Measurements from ENCODE around the gene SPON2. TPM values are rescaled to one million over a fixed set of nuclear protein-coding genes. Genes with fewer than 3 reads are reported as not detected.

SPON2 gene
- 10 to 100 TPM in 3 of 6 donors, 1 to 10 TPM in 3; 3.1 to 45.2 (median 8.5) TPM for total RNA-seq
- 10 to 100 TPM; 10.1 to 13.0 TPM for polyA plus RNA-seq

DNA sequence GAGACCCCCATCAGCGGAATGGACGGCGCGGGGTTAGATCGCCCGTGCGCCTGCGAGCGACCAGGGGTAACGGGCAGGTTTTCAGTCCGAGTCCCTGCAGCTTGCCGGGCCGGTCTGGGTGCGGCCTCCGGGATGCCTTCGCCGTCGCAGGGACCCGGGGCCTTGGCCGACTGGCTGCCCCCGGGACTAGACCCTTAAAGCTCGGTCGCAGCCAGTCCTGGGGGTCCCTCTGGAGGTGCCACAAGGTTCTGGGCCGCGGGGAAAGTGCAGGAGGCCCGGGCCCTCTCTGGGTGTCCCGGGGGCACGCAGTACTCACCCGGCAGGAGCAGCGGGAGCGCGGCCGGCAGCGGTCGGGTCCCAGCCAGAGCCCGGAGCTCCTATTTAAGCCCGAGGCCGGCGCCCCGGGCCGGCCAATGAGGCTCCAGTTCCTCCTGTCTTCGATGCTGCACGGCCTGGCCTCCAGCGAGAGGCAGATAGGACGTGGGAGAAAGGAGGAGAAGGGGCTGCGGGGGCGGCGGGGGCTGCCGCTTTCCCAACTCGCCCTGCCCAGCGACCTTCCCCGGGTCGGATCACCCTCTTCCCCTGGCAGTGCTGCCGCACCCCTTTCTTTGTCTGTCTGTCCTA lies at the start of gene SPON2:
Gene SPON2, minus strand, starts transcription at position 356 of the 624 bp plus-strand sequence.
- Histone ChIP-seq H3K4me1 (peaks cover 0 to 13% (median 0%) of the 10 kb centered on the region in 3 donors), H3K27ac (peak within 1 kb of the TSS in 2 of 4 donors; percentile 23 to 50), H3K9me3 (no peaks in the 10 kb centered on the region), H3K27me3 (no peaks in the 10 kb centered on the region), H3K4me3 (peak within 1 kb of the TSS; percentile 1 to 38 (median 8)), H3K36me3 (no peaks in the 10 kb centered on the region)
- intact Hi-C loops (cut with DNase I) = no loop called here
- WGBS, 2 donors = 51 to 62% methylated on average over 38 to 54 of the region's 54 CpGs
- FAIRE-seq (no peak), DNase-seq (peak in 2 of 6 donors; percentile 40 to 79), ATAC-seq (peak in 2 of 4 donors; percentile 4 to 5)
- TF ChIP-seq, protein P1, sequence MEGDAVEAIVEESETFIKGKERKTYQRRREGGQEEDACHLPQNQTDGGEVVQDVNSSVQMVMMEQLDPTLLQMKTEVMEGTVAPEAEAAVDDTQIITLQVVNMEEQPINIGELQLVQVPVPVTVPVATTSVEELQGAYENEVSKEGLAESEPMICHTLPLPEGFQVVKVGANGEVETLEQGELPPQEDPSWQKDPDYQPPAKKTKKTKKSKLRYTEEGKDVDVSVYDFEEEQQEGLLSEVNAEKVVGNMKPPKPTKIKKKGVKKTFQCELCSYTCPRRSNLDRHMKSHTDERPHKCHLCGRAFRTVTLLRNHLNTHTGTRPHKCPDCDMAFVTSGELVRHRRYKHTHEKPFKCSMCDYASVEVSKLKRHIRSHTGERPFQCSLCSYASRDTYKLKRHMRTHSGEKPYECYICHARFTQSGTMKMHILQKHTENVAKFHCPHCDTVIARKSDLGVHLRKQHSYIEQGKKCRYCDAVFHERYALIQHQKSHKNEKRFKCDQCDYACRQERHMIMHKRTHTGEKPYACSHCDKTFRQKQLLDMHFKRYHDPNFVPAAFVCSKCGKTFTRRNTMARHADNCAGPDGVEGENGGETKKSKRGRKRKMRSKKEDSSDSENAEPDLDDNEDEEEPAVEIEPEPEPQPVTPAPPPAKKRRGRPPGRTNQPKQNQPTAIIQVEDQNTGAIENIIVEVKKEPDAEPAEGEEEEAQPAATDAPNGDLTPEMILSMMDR (IDR thresholded peaks at IDR 0.05) = no peak

DNA sequence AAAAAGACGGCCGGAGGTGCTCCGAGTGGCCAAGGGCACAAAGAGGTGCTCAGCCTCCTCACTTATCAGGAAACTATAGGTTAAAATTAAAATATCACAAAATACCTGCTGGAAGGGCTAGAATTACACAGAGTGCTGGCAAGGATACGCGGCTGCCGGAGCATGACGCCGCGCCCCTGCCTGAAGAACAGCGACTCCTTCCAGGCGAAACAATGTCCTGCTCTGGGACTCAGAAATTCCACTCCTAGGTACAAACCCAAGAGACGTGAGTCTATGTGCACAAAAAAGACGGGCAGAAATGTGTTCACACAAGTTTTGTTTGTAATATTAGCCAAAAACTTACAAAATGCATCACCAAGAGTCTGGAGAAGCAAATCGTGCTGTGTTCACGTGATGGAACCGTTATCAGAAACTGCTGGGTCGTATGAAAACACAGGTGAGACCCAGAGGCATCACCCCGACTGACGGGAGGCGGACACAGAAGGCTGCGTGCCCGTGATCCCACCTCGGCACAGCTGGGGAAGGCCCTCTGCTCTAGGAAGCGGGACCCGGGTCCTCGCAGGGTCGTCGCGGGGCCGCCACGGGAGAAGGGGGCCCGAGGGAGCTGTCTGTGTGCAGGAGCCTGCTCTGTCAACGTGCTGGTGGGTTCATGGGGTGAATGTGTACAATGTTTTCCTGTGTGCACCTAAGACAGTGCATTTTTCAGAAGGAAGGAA lies 48.9 kb upstream of the SPON2 start:
- H3K4me3 ChIP-seq = no peak overlapping the region
- no peaks in the 10 kb centered on the region for H3K4me1 ChIP-seq
- TF ChIP-seq, protein P1 (IDR thresholded peaks at IDR 0.05) = no peak
- DNase-seq (no peak), ATAC-seq (no peak), FAIRE-seq (no peak)
- H3K27me3 ChIP-seq = no peaks in the 10 kb centered on the region
- no peak overlapping the region for H3K27ac ChIP-seq
- WGBS, 2 donors = 88% methylated on average over 33 of the region's 33 CpGs
- H3K9me3 ChIP-seq = no peaks in the 10 kb centered on the region
- intact Hi-C loops (cut with DNase I) = no loop called here
- peaks cover 0 to 45% (median 31%) of the 10 kb centered on the region in 3 donors for H3K36me3 ChIP-seq

- no peak for ATAC-seq
- TF ChIP-seq, protein P1 (IDR thresholded peaks at IDR 0.05) = no peak
- Histone ChIP-seq H3K27ac (no peak overlapping the region), H3K4me3 (no peak overlapping the region), H3K4me1 (no peaks in the 10 kb centered on the region), H3K9me3 (no peaks in the 10 kb centered on the region), H3K36me3 (peaks cover 3 to 44% (median 30%) of the 10 kb centered on the region in 3 donors), H3K27me3 (no peaks in the 10 kb centered on the region)
- FAIRE-seq = no peak
- intact Hi-C loops (cut with DNase I) = no loop called here
- WGBS, 2 donors = 92 to 93% methylated on average over 16 of the region's 16 CpGs
- no peak for DNase-seq
These were observed 48.2 kb upstream of the SPON2 start for GRCh38 chr4:1220566-1220965.

DNA sequence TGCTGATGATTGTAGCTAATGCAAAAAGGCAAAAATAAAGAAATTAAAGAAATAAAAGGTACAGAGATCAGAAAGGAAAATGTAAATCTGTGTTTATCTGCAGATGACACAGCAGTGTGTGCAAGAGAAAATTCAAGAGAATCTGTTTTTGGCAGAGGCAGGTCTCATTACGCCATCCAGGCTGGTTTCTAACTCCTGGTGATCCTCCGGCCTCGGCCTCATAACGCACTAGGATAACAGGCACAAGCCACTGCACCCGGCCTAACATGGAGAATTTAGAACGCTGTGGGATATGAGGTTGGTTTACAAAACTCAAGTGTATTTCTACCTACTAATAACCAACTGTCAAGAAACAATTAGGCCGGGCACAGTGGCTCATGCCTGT lies 47.2 kb upstream of the SPON2 start:
- no peak overlapping the region for H3K27ac ChIP-seq
- no peaks in the 10 kb centered on the region for H3K4me1 ChIP-seq
- 96 to 98% methylated on average over 7 of the region's 7 CpGs for WGBS, 2 donors
- intact Hi-C loops (cut with DNase I) = no loop called here
- no peaks in the 10 kb centered on the region for H3K9me3 ChIP-seq
- ATAC-seq (no peak), DNase-seq (no peak), FAIRE-seq (no peak)
- TF ChIP-seq, protein P1 (IDR thresholded peaks at IDR 0.05) = no peak
- no peak overlapping the region for H3K4me3 ChIP-seq
- H3K27me3 ChIP-seq = no peaks in the 10 kb centered on the region
- H3K36me3 ChIP-seq = peaks cover 11 to 44% (median 30%) of the 10 kb centered on the region in 3 donors

Measured in pancreas (tissue), 10 donors.